AG04449 (cell line): Measurements from ENCODE around the gene PDE1C.

Experiments
- CTCF ChIA-PET: fragments of 350-600 bp; formaldehyde crosslinking; extraction: SDS; loops from one replicate; lab custom pipeline; 2021; ENCODE audit warnings: antibody characterized with exemption; lab: Yijun Ruan, JAX
- POLR2A ChIA-PET: fragments of 400-600, 350-600 bp; formaldehyde crosslinking; extraction: SDS; loops from one replicate; lab custom pipeline; 2020; ENCODE audit warnings: antibody characterized with exemption, inconsistent platforms; lab: Yijun Ruan, JAX
- DNase-seq: peaks from one replicate; pipeline ENCODE4 v3.0.0-alpha.2; 2010; ENCODE audit warnings: low read depth, low spot score
- H3K4me3 ChIP-seq: 2 replicates; pipeline ENCODE4 v1.5.1; 2011; ENCODE audit warnings: low read depth, mild to moderate bottlenecking, control low read depth, low read length
- TF ChIP-seq, protein P1 (sequence below): IDR thresholded peaks from one replicate; pipeline ENCODE4 v1.5.1; 2011; ENCODE audit warnings: mild to moderate bottlenecking, moderate library complexity, low read length, control low read depth, inconsistent platforms; ENCODE audit not compliant: insufficient read depth; ENCODE audit errors: missing control alignments

Gene PDE1C

DNA sequence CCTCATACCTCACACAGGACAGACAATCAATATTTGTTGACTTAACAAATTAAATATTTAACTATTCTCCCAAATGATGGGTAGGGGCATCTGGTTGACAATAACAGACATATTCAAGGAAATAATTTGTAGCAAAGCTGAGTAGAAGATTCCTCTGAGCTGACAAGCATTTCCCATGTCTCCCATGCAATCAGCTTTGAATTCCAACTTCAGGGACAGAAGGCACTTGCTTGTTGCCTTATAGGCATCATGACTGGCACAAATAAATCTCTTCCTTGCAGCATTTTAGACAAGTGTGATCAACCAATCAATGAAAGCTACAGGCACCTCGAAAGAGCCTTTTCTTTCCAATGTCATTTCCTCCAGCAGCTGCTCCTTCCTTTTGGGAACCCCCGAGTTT lies 146.0 kb downstream of the PDE1C start:
- POLR2A ChIA-PET = no interaction called here
- TF ChIP-seq, protein P1, sequence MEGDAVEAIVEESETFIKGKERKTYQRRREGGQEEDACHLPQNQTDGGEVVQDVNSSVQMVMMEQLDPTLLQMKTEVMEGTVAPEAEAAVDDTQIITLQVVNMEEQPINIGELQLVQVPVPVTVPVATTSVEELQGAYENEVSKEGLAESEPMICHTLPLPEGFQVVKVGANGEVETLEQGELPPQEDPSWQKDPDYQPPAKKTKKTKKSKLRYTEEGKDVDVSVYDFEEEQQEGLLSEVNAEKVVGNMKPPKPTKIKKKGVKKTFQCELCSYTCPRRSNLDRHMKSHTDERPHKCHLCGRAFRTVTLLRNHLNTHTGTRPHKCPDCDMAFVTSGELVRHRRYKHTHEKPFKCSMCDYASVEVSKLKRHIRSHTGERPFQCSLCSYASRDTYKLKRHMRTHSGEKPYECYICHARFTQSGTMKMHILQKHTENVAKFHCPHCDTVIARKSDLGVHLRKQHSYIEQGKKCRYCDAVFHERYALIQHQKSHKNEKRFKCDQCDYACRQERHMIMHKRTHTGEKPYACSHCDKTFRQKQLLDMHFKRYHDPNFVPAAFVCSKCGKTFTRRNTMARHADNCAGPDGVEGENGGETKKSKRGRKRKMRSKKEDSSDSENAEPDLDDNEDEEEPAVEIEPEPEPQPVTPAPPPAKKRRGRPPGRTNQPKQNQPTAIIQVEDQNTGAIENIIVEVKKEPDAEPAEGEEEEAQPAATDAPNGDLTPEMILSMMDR = no peak
- CTCF ChIA-PET = interaction anchor here (0.9 to 1.0 kb wide), 2 partner anchors 136 to 246 kb away, joined by 3 read pairs; no protein-coding TSS in a partner anchor
- DNase-seq = no peak
- H3K4me3 ChIP-seq = no peak overlapping the region

- ChIA-PET POLR2A (no interaction called here), CTCF (interaction anchor here (1.2 to 1.4 kb wide), 2 partner anchors 16 to 282 kb away, joined by 3 to 4 read pairs; no protein-coding TSS in a partner anchor)
- DNase-seq = no peak
- no peak overlapping the region for H3K4me3 ChIP-seq
- TF ChIP-seq, protein P1 = no peak
Observed at GRCh38 chr7:31922848-31923247, 147.4 kb downstream of the PDE1C start.

GRCh38 chr7:31921047-31921446 lies 149.2 kb downstream of the PDE1C start:
- no peak overlapping the region for H3K4me3 ChIP-seq
- TF ChIP-seq, protein P1 = no peak
- ChIA-PET POLR2A (no interaction called here), CTCF (no interaction called here)
- no peak for DNase-seq

- ChIA-PET CTCF (interaction anchor here (1.0 kb wide), 1 partner anchor 176 kb away, joined by 3 read pairs; no protein-coding TSS in a partner anchor), POLR2A (no interaction called here)
- no peak for DNase-seq
- H3K4me3 ChIP-seq = no peak overlapping the region
- TF ChIP-seq, protein P1 = no peak
Observed at GRCh38 chr7:31919678-31920369, 150.4 kb downstream of the PDE1C start.

GRCh38 chr7:31918706-31919393 lies 151.4 kb downstream of the PDE1C start:
- TF ChIP-seq, protein P1 = no peak
- ChIA-PET CTCF (interaction anchor here (0.8 to 1.0 kb wide), 2 partner anchors 175 to 285 kb away, joined by 3 read pairs; no protein-coding TSS in a partner anchor), POLR2A (no interaction called here)
- DNase-seq = no peak
- H3K4me3 ChIP-seq = no peak overlapping the region

DNA sequence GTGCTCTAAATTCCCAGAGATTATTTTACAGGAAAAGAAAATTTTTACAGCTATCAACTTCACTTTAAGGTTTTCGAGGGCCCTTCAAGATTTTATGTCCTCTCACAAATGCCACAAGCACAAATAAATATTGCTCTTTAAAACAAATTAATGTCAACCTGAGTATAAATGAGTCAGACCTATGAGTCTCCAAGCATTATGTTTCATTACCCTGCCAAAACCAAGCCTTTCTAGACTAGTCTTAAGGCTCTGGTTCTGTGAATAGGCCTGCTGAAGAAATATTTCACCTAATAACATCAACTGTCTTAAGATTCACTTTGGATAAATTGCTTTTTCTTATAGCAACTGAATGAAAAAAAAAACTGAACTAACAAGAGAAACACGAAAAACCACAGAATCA lies 153.0 kb downstream of the PDE1C start:
- CTCF ChIA-PET = no interaction called here
- TF ChIP-seq, protein P1 = no peak
- no peak for DNase-seq
- H3K4me3 ChIP-seq = no peak overlapping the region
- POLR2A ChIA-PET = no interaction called here
